Activated naive CD4-positive, alpha-beta T cell treated with anti-CD3 and anti-CD28 coated beads, Interleukin-2, amount 50 U/mL, for 24 hours (primary cell): ENCODE measurements around the gene GRK4.

Experiments
- H3K27ac Mint-ChIP-seq: one replicate; pipeline ENCODE4 v1.8.0; 2021; ENCODE audit warnings: mild to moderate bottlenecking, mixed read lengths
- H3K27me3 Mint-ChIP-seq: one replicate; pipeline ENCODE4 v1.8.0; 2021; ENCODE audit warnings: mixed read lengths
- H3K36me3 Mint-ChIP-seq: one replicate; pipeline ENCODE4 v1.8.0; 2021; ENCODE audit warnings: mixed read lengths
- H3K4me1 Mint-ChIP-seq: one replicate; pipeline ENCODE4 v1.8.0; 2021; ENCODE audit warnings: mixed read lengths
- H3K4me3 Mint-ChIP-seq: one replicate; pipeline ENCODE4 v1.8.0; 2021; ENCODE audit warnings: mild to moderate bottlenecking, mixed read lengths
- H3K9me3 Mint-ChIP-seq: one replicate; pipeline ENCODE4 v1.8.0; 2021; ENCODE audit warnings: mixed read lengths

Gene GRK4

GRCh38 chr4:3070709-3071500 is 107.5 kb downstream of the GRK4 start:
- H3K4me1 Mint-ChIP-seq = peaks cover 8% of the 10 kb centered on the region
- H3K36me3 Mint-ChIP-seq = no peaks in the 10 kb centered on the region
- no peak overlapping the region for H3K27ac Mint-ChIP-seq
- H3K4me3 Mint-ChIP-seq = no peak overlapping the region
- no peaks in the 10 kb centered on the region for H3K27me3 Mint-ChIP-seq
- no peaks in the 10 kb centered on the region for H3K9me3 Mint-ChIP-seq

DNA sequence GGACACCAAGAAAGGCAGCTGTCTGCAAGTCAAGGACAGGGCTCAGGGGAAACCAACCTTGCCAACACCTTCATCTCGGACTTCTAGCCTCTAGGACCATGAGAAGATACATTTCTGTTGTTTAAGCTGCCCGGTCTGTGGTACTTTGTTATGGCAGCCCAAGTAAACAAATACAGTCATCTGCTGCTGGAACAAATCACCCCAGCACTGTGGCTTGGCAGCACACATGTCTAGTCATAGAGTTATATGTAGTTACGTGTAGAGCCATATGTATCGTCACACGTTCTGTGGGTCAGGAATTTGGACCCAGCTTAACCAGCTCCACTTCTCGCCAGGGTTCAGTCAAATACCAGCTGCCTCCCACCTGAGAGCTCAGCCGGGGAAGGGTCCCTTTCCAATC is 108.4 kb downstream of the GRK4 start:
- no peaks in the 10 kb centered on the region for H3K36me3 Mint-ChIP-seq
- H3K4me1 Mint-ChIP-seq = peaks cover 15% of the 10 kb centered on the region
- H3K27me3 Mint-ChIP-seq = no peaks in the 10 kb centered on the region
- no peak overlapping the region for H3K27ac Mint-ChIP-seq
- H3K9me3 Mint-ChIP-seq = no peaks in the 10 kb centered on the region
- H3K4me3 Mint-ChIP-seq = no peak overlapping the region

- H3K4me1 Mint-ChIP-seq = peaks cover 26% of the 10 kb centered on the region
- no peak overlapping the region for H3K4me3 Mint-ChIP-seq
- H3K9me3 Mint-ChIP-seq = no peaks in the 10 kb centered on the region
- H3K27me3 Mint-ChIP-seq = no peaks in the 10 kb centered on the region
- no peak overlapping the region for H3K27ac Mint-ChIP-seq
- no peaks in the 10 kb centered on the region for H3K36me3 Mint-ChIP-seq
These were observed 110.0 kb downstream of the GRK4 start for GRCh38 chr4:3073158-3074077.

- H3K9me3 Mint-ChIP-seq = no peaks in the 10 kb centered on the region
- H3K27me3 Mint-ChIP-seq = no peaks in the 10 kb centered on the region
- peaks cover 31% of the 10 kb centered on the region for H3K4me1 Mint-ChIP-seq
- peak within 1 kb of the TSS; percentile 88 for H3K27ac Mint-ChIP-seq
- peaks cover under 1% of the 10 kb centered on the region for H3K36me3 Mint-ChIP-seq
- peak within 1 kb of the TSS; percentile 92 for H3K4me3 Mint-ChIP-seq
These were observed 110.9 kb downstream of the GRK4 start, which contains the start of the genes HTT and HTT-AS for GRCh38 chr4:3074078-3074845. TSS of gene HTT (plus strand) at chr4:3074681. CDS start at chr4:3074826, 145 bp downstream. TSS of gene HTT-AS (minus strand) at chr4:3074538.

- peaks cover 36% of the 10 kb centered on the region for H3K4me1 Mint-ChIP-seq
These were observed 111.7 kb downstream of the GRK4 start for GRCh38 chr4:3074846-3075651.

GRCh38 chr4:3075652-3075981 is 112.2 kb downstream of the GRK4 start:
- Mint-ChIP-seq H3K27me3 (no peaks in the 10 kb centered on the region), H3K4me3 (peak overlapping the region; percentile 92), H3K9me3 (no peaks in the 10 kb centered on the region), H3K27ac (peak overlapping the region; percentile 88), H3K36me3 (peaks cover 2% of the 10 kb centered on the region), H3K4me1 (peaks cover 42% of the 10 kb centered on the region)

More at GRCh38 chr4:3074846-3075651, 111.7 kb downstream of the GRK4 start:
- Mint-ChIP-seq H3K27ac (peak overlapping the region; percentile 88), H3K36me3 (peaks cover 2% of the 10 kb centered on the region), H3K9me3 (no peaks in the 10 kb centered on the region), H3K4me3 (peak overlapping the region; percentile 92), H3K27me3 (no peaks in the 10 kb centered on the region)

DNA sequence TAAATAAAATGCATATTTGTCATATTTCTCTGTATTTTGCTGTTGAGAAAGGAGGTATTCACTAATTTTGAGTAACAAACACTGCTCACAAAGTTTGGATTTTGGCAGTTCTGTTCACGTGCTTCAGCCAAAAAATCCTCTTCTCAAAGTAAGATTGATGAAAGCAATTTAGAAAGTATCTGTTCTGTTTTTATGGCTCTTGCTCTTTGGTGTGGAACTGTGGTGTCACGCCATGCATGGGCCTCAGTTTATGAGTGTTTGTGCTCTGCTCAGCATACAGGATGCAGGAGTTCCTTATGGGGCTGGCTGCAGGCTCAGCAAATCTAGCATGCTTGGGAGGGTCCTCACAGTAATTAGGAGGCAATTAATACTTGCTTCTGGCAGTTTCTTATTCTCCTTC is 114.4 kb downstream of the GRK4 start:
- Mint-ChIP-seq H3K9me3 (no peaks in the 10 kb centered on the region), H3K36me3 (peaks cover 2% of the 10 kb centered on the region), H3K27me3 (no peaks in the 10 kb centered on the region), H3K4me3 (peak overlapping the region; percentile 37), H3K4me1 (peaks cover 60% of the 10 kb centered on the region), H3K27ac (peak overlapping the region; percentile 49)

GRCh38 chr4:3079694-3080123 is 116.3 kb downstream of the GRK4 start:
- H3K36me3 Mint-ChIP-seq = peaks cover 4% of the 10 kb centered on the region
- H3K27ac Mint-ChIP-seq = no peak overlapping the region
- no peaks in the 10 kb centered on the region for H3K27me3 Mint-ChIP-seq
- no peak overlapping the region for H3K4me3 Mint-ChIP-seq
- no peaks in the 10 kb centered on the region for H3K9me3 Mint-ChIP-seq
- peaks cover 72% of the 10 kb centered on the region for H3K4me1 Mint-ChIP-seq

- no peak overlapping the region for H3K27ac Mint-ChIP-seq
- H3K27me3 Mint-ChIP-seq = no peaks in the 10 kb centered on the region
- H3K9me3 Mint-ChIP-seq = no peaks in the 10 kb centered on the region
- H3K36me3 Mint-ChIP-seq = peaks cover 8% of the 10 kb centered on the region
- no peak overlapping the region for H3K4me3 Mint-ChIP-seq
- H3K4me1 Mint-ChIP-seq = peaks cover 67% of the 10 kb centered on the region
These were observed 119.6 kb downstream of the GRK4 start for GRCh38 chr4:3082925-3083515.

- Mint-ChIP-seq H3K9me3 (no peaks in the 10 kb centered on the region), H3K4me3 (no peak overlapping the region), H3K27ac (peak overlapping the region; percentile 24), H3K36me3 (peaks cover 12% of the 10 kb centered on the region), H3K4me1 (peaks cover 64% of the 10 kb centered on the region), H3K27me3 (no peaks in the 10 kb centered on the region)
These were observed 120.4 kb downstream of the GRK4 start for GRCh38 chr4:3083732-3084131.

DNA sequence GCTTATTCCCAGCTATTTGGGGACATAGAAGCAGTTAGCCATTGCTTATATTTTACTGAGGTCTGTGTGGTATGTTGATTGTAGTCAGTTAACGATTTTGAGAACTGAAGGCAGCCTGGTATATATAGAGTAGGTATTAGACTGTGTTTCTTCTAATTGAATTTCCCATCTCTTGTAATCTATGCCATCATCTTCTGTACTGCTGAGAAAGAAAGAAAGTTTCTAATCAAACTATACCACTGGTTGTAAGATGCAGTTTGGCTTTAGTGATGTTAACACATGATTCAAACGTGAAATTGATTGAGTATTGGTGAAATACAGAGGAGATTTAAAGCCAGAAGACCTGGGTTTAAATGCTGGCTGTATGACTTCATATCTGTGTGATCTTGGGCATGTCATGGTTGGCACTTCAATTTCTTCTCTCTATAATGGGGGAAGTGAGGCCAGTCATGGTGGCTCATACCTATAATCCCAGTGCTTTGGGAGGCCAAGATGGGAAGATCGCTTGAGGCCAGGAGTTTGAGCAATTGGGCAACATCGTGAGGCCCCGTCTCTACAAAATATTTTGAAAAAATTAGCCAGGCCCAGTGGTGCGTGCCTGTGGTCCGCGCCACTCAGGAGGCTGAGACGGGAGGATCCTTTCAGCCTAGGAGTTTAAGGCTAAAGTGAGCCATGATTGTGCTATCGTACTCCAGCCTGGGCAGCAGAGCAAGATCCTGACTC is 122.7 kb downstream of the GRK4 start:
- H3K27ac Mint-ChIP-seq = peak overlapping the region; percentile 89
- H3K36me3 Mint-ChIP-seq = peaks cover 14% of the 10 kb centered on the region
- no peaks in the 10 kb centered on the region for H3K9me3 Mint-ChIP-seq
- no peaks in the 10 kb centered on the region for H3K27me3 Mint-ChIP-seq
- H3K4me1 Mint-ChIP-seq = peaks cover 51% of the 10 kb centered on the region
- H3K4me3 Mint-ChIP-seq = peak overlapping the region; percentile 16

DNA sequence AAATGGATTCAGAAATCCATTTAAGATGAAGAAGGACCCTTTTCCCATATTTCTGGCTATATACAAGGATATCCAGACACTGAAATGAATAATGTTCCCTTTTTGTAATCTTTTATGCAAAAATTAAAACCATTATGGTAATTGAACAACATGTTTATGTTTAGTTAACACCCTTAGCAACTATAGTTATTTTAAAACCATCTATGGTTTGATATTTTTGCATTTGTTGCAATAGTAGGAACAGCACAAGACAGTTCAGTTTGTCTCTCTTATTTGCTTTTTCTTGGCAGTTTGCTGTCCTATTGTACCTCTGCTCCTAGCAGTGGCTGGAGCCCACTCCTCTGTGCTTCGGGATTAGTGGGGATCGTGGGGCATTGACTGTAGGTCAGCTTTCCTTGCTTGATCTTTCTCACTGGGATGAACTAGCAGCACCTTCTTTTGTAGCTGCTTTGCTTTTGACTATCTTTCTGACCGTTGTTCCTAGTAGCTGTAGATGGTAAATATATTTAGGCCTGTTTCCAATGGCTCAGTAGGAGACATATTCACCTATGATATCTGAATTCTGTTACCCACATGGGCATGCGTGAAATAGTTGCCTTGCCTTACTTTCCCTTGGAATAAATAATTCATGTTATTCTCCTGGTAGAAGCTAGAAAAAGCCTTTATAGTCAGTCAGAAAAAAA is 123.9 kb downstream of the GRK4 start:
- Mint-ChIP-seq H3K27me3 (no peaks in the 10 kb centered on the region), H3K36me3 (peaks cover 14% of the 10 kb centered on the region), H3K4me3 (no peak overlapping the region), H3K4me1 (peaks cover 49% of the 10 kb centered on the region), H3K27ac (peak overlapping the region; percentile 43), H3K9me3 (no peaks in the 10 kb centered on the region)
